OCI-LY7 (cell line): Measurements from ENCODE around the gene PXDC1. TPM values are rescaled to one million over a fixed set of nuclear protein-coding genes. Genes with fewer than 3 reads are reported as not detected.
"Not testable (repeated sequence)": the region's sequence is repeated elsewhere in the genome, so short reads cannot be mapped to it uniquely, and the experiment has no call there.

Experiments
- BruUV-seq: library from RNA; stranded (reverse); fragments of 400-500 nt; replicated peaks from 2 replicates; lab custom pipeline; 2021; lab: Mats Ljungman, UMichigan
- CTCF ChIA-PET: fragments of 300-600 bp; sonication (Branson Sonifier 250); formaldehyde crosslinking; loops from one replicate; lab custom pipeline; 2022; ENCODE audit warnings: antibody characterized with exemption; ENCODE audit not compliant: unreplicated experiment; lab: Charles Lee
- POLR2A ChIA-PET: fragments of 300-600 bp; sonication (Branson Sonifier 250); formaldehyde crosslinking; loops from one replicate; lab custom pipeline; 2022; ENCODE audit warnings: antibody characterized with exemption; lab: Charles Lee
- DNase-seq: peaks from one replicate; pipeline ENCODE4 v3.0.0-alpha.2; 2015; ENCODE audit warnings: low spot score
- H2AFZ ChIP-seq: fragments of 200-600 bp; sonication (generic), shearing (Covaris generic); 2 replicates; pipeline ENCODE4 v1.6.1; 2014; ENCODE audit warnings: mild to moderate bottlenecking, antibody characterized with exemption, low read length, moderate library complexity
- H3K27ac ChIP-seq: fragments of 200-600 bp; sonication (generic); 2 replicates; pipeline ENCODE4 v1.5.1; 2014; ENCODE audit warnings: mixed run types, low read depth, mild to moderate bottlenecking, moderate library complexity, low read length, inconsistent platforms; ENCODE audit not compliant: poor library complexity, severe bottlenecking
- H3K36me3 ChIP-seq: fragments of 200-600 bp; sonication (generic); 2 replicates; pipeline ENCODE4 v1.6.1; 2014; ENCODE audit warnings: mild to moderate bottlenecking, antibody characterized with exemption, low read length, moderate library complexity, mixed read lengths; ENCODE audit not compliant: insufficient read depth
- H3K4me1 ChIP-seq: fragments of 200-600 bp; sonication (generic); 2 replicates; pipeline ENCODE4 v1.5.1; 2014; ENCODE audit warnings: mild to moderate bottlenecking, low read length; ENCODE audit not compliant: insufficient read depth, poor library complexity, severe bottlenecking
- H3K4me2 ChIP-seq: fragments of 200-600 bp; sonication (generic); 2 replicates; pipeline ENCODE4 v1.6.1; 2014; ENCODE audit warnings: mild to moderate bottlenecking, low read length
- H3K4me3 ChIP-seq: fragments of 200-600 bp; sonication (generic); 2 replicates; pipeline ENCODE4 v1.5.1; 2014; ENCODE audit warnings: mild to moderate bottlenecking, low read depth, low read length; ENCODE audit not compliant: poor library complexity, severe bottlenecking
- H3K79me2 ChIP-seq: fragments of 200-600 bp; sonication (generic); 2 replicates; pipeline ENCODE4 v1.6.1; 2016; ENCODE audit warnings: low read depth, mild to moderate bottlenecking, low read length, moderate library complexity, mixed read lengths; ENCODE audit not compliant: insufficient read depth
- H3K9me2 ChIP-seq: fragments of 200-600 bp; sonication (generic); 2 replicates; pipeline ENCODE4 v1.6.1; 2016; ENCODE audit warnings: mild to moderate bottlenecking, low read length, mixed read lengths; ENCODE audit not compliant: insufficient read depth
- H3K9me3 ChIP-seq: fragments of 200-600 bp; sonication (generic); 2 replicates; pipeline ENCODE4 v1.6.1; 2014; ENCODE audit warnings: mild to moderate bottlenecking, mixed run types, low read length, mixed read lengths
- H4K20me1 ChIP-seq: fragments of 200-600 bp; sonication (generic); 2 replicates; pipeline ENCODE4 v1.6.1; 2014; ENCODE audit warnings: mild to moderate bottlenecking, antibody characterized with exemption, low read length, moderate library complexity, mixed read lengths; ENCODE audit not compliant: insufficient read depth
- intact Hi-C: fragments of 100-400 bp; cut with micrococcal nuclease; formaldehyde crosslinking; loops from one replicate; pipeline ENCODE4 v1.10.0; 2022; ENCODE audit not compliant: unreplicated experiment
- small RNA-seq: library from RNA; depleted of rRNA; stranded (forward); fragments of <200 nt; gene quantifications from one replicate; pipeline ENCODE3, GENCODE V24; 2014
- total RNA-seq, 2 experiments: library from RNA; depleted of rRNA in 1 of 2; stranded (reverse); fragments of >200 nt in 1 of 2; shearing (Covaris generic) in 1 of 2; gene quantifications; 2 replicates each; pipeline ENCODE4 v1.2.3, GENCODE V29; 2014 to 2022

Gene PXDC1
- total RNA-seq, 2 experiments from 2014 or later: not detected

GRCh38 chr6:3677351-3677750 lies 74.2 kb downstream of the PXDC1 start:
- DNase-seq, H3K36me3 ChIP-seq, H3K4me1 ChIP-seq, H4K20me1 ChIP-seq, H3K9me3 ChIP-seq, H2AFZ ChIP-seq, CTCF ChIA-PET, POLR2A ChIA-PET, BruUV-seq, H3K27ac ChIP-seq, H3K4me2 ChIP-seq, H3K9me2 ChIP-seq, H3K79me2 ChIP-seq, H3K4me3 ChIP-seq, intact Hi-C loops: not testable (repeated sequence)

Small RNAs within 50 kb of the gene (small RNA-seq; reads per million reads assigned to genes)
- gene AL033523.1: not detected

Other genes starting within 250 kb of the PXDC1 start
- gene FAM50B, start 97.7 kb upstream of the PXDC1 start, total RNA-seq (2014; rRNA removed; shearing (Covaris generic)): not detected in 2 replicates
- not detected in 2 replicates for gene FAM50B, start 97.7 kb upstream of the PXDC1 start, total RNA-seq (2022)